Activated T-helper 1 cell treated with anti-CD3 and anti-CD28 coated beads, Interleukin-12 subunit alpha, Interleukin-12 subunit beta, Interleukin-2, Interleukin-4 antibody, amounts not matched to agents 30 ng/mL and 10 ng/mL and 1 ng/mL, durations not matched to agents 14 hours and 24 hours and 36 hours (primary cell): ENCODE measurements around the gene COMT. TPM values are rescaled to one million over a fixed set of nuclear protein-coding genes. Genes with fewer than 3 reads are reported as not detected.

Experiments used
- DNase-seq: peaks from one replicate; pipeline ENCODE4 v3.0.0; 2021; ENCODE audit warnings: low spot score
- H3K27ac Mint-ChIP-seq: one replicate; pipeline ENCODE4 v1.8.0; 2021; ENCODE audit warnings: mild to moderate bottlenecking, mixed read lengths
- H3K27me3 Mint-ChIP-seq: one replicate; pipeline ENCODE4 v1.8.0; 2022; ENCODE audit warnings: mild to moderate bottlenecking, moderate library complexity, mixed read lengths; ENCODE audit not compliant: insufficient read depth
- H3K36me3 Mint-ChIP-seq: one replicate; pipeline ENCODE4 v1.8.0; 2021; ENCODE audit warnings: low read depth, mixed read lengths
- H3K4me1 Mint-ChIP-seq: one replicate; pipeline ENCODE4 v1.8.0; 2021; ENCODE audit warnings: low read depth, mixed read lengths
- H3K4me3 Mint-ChIP-seq: one replicate; pipeline ENCODE4 v1.8.0; 2021; ENCODE audit warnings: mild to moderate bottlenecking, moderate library complexity, mixed read lengths
- H3K9me3 Mint-ChIP-seq: one replicate; pipeline ENCODE4 v1.8.0; 2021; ENCODE audit warnings: mixed read lengths
- intact Hi-C: fragments of 100-400 bp; cut with micrococcal nuclease; formaldehyde crosslinking; loops from one replicate; pipeline ENCODE4 v1.15.1; 2024
- total RNA-seq: library from RNA; stranded (reverse); gene quantifications from 2 replicates; pipeline ENCODE4 v1.2.3, GENCODE V29; 2022

COMT gene
- total RNA-seq, 1 donor from 2014 or later, result 99.4 TPM

- DNase-seq, result no peak
- no peaks in the 10 kb centered on the region for H3K4me1 Mint-ChIP-seq
Observed at GRCh38 chr22:19984201-19984753, 42.7 kb downstream of the COMT start.

GRCh38 chr22:19984851-19985811 lies 43.6 kb downstream of the COMT start:
- no peaks in the 10 kb centered on the region for H3K36me3 Mint-ChIP-seq
- H3K27me3 Mint-ChIP-seq, result peaks cover 6% of the 10 kb centered on the region
- H3K27ac Mint-ChIP-seq, result no peak overlapping the region
- intact Hi-C loops, result no loop called here
- no peaks in the 10 kb centered on the region for H3K9me3 Mint-ChIP-seq
- DNase-seq, result no peak
- H3K4me1 Mint-ChIP-seq, result no peaks in the 10 kb centered on the region
- H3K4me3 Mint-ChIP-seq, result no peak overlapping the region

More at GRCh38 chr22:19984201-19984753, 42.7 kb downstream of the COMT start:
- H3K27ac Mint-ChIP-seq, result no peak overlapping the region
- intact Hi-C loops, result no loop called here
- H3K36me3 Mint-ChIP-seq, result no peaks in the 10 kb centered on the region
- H3K4me3 Mint-ChIP-seq, result no peak overlapping the region
- no peaks in the 10 kb centered on the region for H3K9me3 Mint-ChIP-seq
- peaks cover 4% of the 10 kb centered on the region for H3K27me3 Mint-ChIP-seq

GRCh38 chr22:19986011-19986409 lies 44.4 kb downstream of the COMT start:
- H3K27ac Mint-ChIP-seq, result no peak overlapping the region
- intact Hi-C loops, result no loop called here

GRCh38 chr22:19986410-19987341 lies 45.1 kb downstream of the COMT start:
- H3K9me3 Mint-ChIP-seq, result no peaks in the 10 kb centered on the region
- H3K27me3 Mint-ChIP-seq, result peaks cover 8% of the 10 kb centered on the region
- intact Hi-C loops, result loop anchor here (1.0 kb wide), 1 partner anchor 30 kb away; the partner anchor contains the start of gene ARVCF
- H3K36me3 Mint-ChIP-seq, result no peaks in the 10 kb centered on the region
- no peaks in the 10 kb centered on the region for H3K4me1 Mint-ChIP-seq
- DNase-seq, result peak; percentile 66
- no peak overlapping the region for H3K4me3 Mint-ChIP-seq
- no peak overlapping the region for H3K27ac Mint-ChIP-seq

More at GRCh38 chr22:19986011-19986409, 44.4 kb downstream of the COMT start:
- H3K27me3 Mint-ChIP-seq, result peaks cover 8% of the 10 kb centered on the region
- no peak for DNase-seq
- H3K36me3 Mint-ChIP-seq, result no peaks in the 10 kb centered on the region
- H3K4me1 Mint-ChIP-seq, result no peaks in the 10 kb centered on the region
- H3K9me3 Mint-ChIP-seq, result no peaks in the 10 kb centered on the region
- H3K4me3 Mint-ChIP-seq, result no peak overlapping the region

- no peaks in the 10 kb centered on the region for H3K9me3 Mint-ChIP-seq
- H3K36me3 Mint-ChIP-seq, result no peaks in the 10 kb centered on the region
- DNase-seq, result no peak
- intact Hi-C loops, result loop anchor here (1.0 kb wide), 1 partner anchor 29 kb away; the partner anchor contains the start of gene ARVCF
- peaks cover 8% of the 10 kb centered on the region for H3K27me3 Mint-ChIP-seq
- H3K27ac Mint-ChIP-seq, result no peak overlapping the region
- no peaks in the 10 kb centered on the region for H3K4me1 Mint-ChIP-seq
- H3K4me3 Mint-ChIP-seq, result peak overlapping the region; percentile 57
Observed at GRCh38 chr22:19987394-19988306, 46.1 kb downstream of the COMT start.

- no peaks in the 10 kb centered on the region for H3K9me3 Mint-ChIP-seq
- H3K27ac Mint-ChIP-seq, result no peak overlapping the region
- DNase-seq, result no peak
- intact Hi-C loops, result no loop called here
- H3K36me3 Mint-ChIP-seq, result no peaks in the 10 kb centered on the region
- H3K27me3 Mint-ChIP-seq, result peaks cover 8% of the 10 kb centered on the region
- peak overlapping the region; percentile 24 for H3K4me3 Mint-ChIP-seq
- no peaks in the 10 kb centered on the region for H3K4me1 Mint-ChIP-seq
Observed at GRCh38 chr22:19988331-19988808, 46.8 kb downstream of the COMT start.

- no peaks in the 10 kb centered on the region for H3K4me1 Mint-ChIP-seq
- H3K4me3 Mint-ChIP-seq, result no peak overlapping the region
- H3K27me3 Mint-ChIP-seq, result peaks cover 8% of the 10 kb centered on the region
- DNase-seq, result no peak
- intact Hi-C loops, result no loop called here
- H3K27ac Mint-ChIP-seq, result no peak overlapping the region
- no peaks in the 10 kb centered on the region for H3K9me3 Mint-ChIP-seq
- no peaks in the 10 kb centered on the region for H3K36me3 Mint-ChIP-seq
Observed at GRCh38 chr22:19988965-19989724, 47.6 kb downstream of the COMT start.

GRCh38 chr22:19989725-19990067 lies 48.1 kb downstream of the COMT start:
- Mint-ChIP-seq H3K36me3 (no peaks in the 10 kb centered on the region), H3K4me3 (no peak overlapping the region)
- intact Hi-C loops, result no loop called here

GRCh38 chr22:19990188-19990587 lies 48.6 kb downstream of the COMT start:
- Mint-ChIP-seq H3K9me3 (no peaks in the 10 kb centered on the region), H3K4me1 (no peaks in the 10 kb centered on the region), H3K27ac (no peak overlapping the region), H3K27me3 (peaks cover 8% of the 10 kb centered on the region), H3K36me3 (no peaks in the 10 kb centered on the region), H3K4me3 (no peak overlapping the region)
- intact Hi-C loops, result no loop called here
- DNase-seq, result no peak

More at GRCh38 chr22:19989725-19990067, 48.1 kb downstream of the COMT start:
- DNase-seq, result no peak
- H3K27me3 Mint-ChIP-seq, result peaks cover 8% of the 10 kb centered on the region
- H3K9me3 Mint-ChIP-seq, result no peaks in the 10 kb centered on the region
- no peaks in the 10 kb centered on the region for H3K4me1 Mint-ChIP-seq
- H3K27ac Mint-ChIP-seq, result no peak overlapping the region

- intact Hi-C loops, result no loop called here
- Mint-ChIP-seq H3K4me1 (no peaks in the 10 kb centered on the region), H3K36me3 (no peaks in the 10 kb centered on the region), H3K27me3 (peaks cover 8% of the 10 kb centered on the region), H3K27ac (no peak overlapping the region), H3K4me3 (no peak overlapping the region), H3K9me3 (no peaks in the 10 kb centered on the region)
- no peak for DNase-seq
Observed at GRCh38 chr22:19990609-19991394, 49.2 kb downstream of the COMT start.

- no peaks in the 10 kb centered on the region for H3K9me3 Mint-ChIP-seq
- H3K27me3 Mint-ChIP-seq, result peaks cover 8% of the 10 kb centered on the region
- no peaks in the 10 kb centered on the region for H3K36me3 Mint-ChIP-seq
- DNase-seq, result no peak
- H3K4me1 Mint-ChIP-seq, result no peaks in the 10 kb centered on the region
- intact Hi-C loops, result no loop called here
- H3K4me3 Mint-ChIP-seq, result no peak overlapping the region
- no peak overlapping the region for H3K27ac Mint-ChIP-seq
Observed at GRCh38 chr22:19991395-19991644, 49.7 kb downstream of the COMT start.
